ENCODE measurements around the gene OXT. TPM values are rescaled to one million over a fixed set of nuclear protein-coding genes. Genes with fewer than 3 reads are reported as not detected.

The OXT gene
- total RNA-seq, 1 donor from 2014 or later = not detected

Other genes with a start within 250 kb of the OXT start
- gene PCED1A, start 231.0 kb upstream of the OXT start, total RNA-seq = 53.2 and 59.1 TPM in 2 replicates
- gene VPS16, start 230.9 kb upstream of the OXT start, total RNA-seq = 54.7 and 56.9 TPM in 2 replicates
- gene PTPRA, start 198.1 kb upstream of the OXT start, total RNA-seq = 43.6 and 46.7 TPM in 2 replicates
- 0.75 TPM in 1 of 2 replicates, not detected in the other for gene GNRH2, start 28.0 kb upstream of the OXT start, total RNA-seq
- 30.6 and 34.7 TPM in 2 replicates for gene MRPS26, start 25.6 kb upstream of the OXT start, total RNA-seq
- gene AVP, start 13.1 kb downstream of the OXT start, total RNA-seq = not detected in 2 replicates
- gene FASTKD5, start 88.2 kb downstream of the OXT start, total RNA-seq = 23.7 and 24.6 TPM in 2 replicates
- 8.9 and 9.6 TPM in 2 replicates for gene UBOX5, start 88.2 kb downstream of the OXT start, total RNA-seq
- gene LZTS3, start 101.9 kb downstream of the OXT start, total RNA-seq = 0.64 and 0.84 TPM in 2 replicates
- 37.1 and 46.1 TPM in 2 replicates for gene DDRGK1, start 133.1 kb downstream of the OXT start, total RNA-seq
- gene ITPA, start 137.9 kb downstream of the OXT start, total RNA-seq = 82.1 and 84.8 TPM in 2 replicates
- 0.58 and 0.88 TPM in 2 replicates for gene SLC4A11, start 167.6 kb downstream of the OXT start, total RNA-seq

All from activated B cell treated with CpG ODN at 0.5 μM for 24 hours (primary cell).